Ureter (tissue), 1 donor: ENCODE results near the gene LYRM1. TPM values are rescaled to one million over a fixed set of nuclear protein-coding genes. Genes with fewer than 3 reads are reported as not detected.
"Not testable (repeated sequence)": the region's sequence is repeated elsewhere in the genome, so short reads cannot be mapped to it uniquely, and the experiment has no call there.

Experiments
- DNase-seq: peaks from one replicate; pipeline ENCODE4 v3.0.0-alpha.2; 2020; ENCODE audit warnings: low spot score
- total RNA-seq: library from RNA; stranded (reverse); gene quantifications from one replicate; pipeline ENCODE4 v1.2.4, GENCODE V29; 2023
- donor health status: DM: yes; HTN: yes; CAD: no.

LYRM1 gene
- 40.3 TPM for total RNA-seq

- DNase-seq = peak; percentile 97
Measured at GRCh38 chr16:20900299-20901067, at the start of gene LYRM1, which contains the start of gene DCUN1D3. Gene LYRM1 (plus strand): TSS chr16:20900771. CDS start chr16:20915556, 14,785 bp downstream. Gene DCUN1D3 (minus strand): TSS chr16:20900358. CDS start chr16:20862538, 37,820 bp downstream.

GRCh38 chr16:20850981-20851380 is 49.6 kb upstream of the LYRM1 start:
- DNase-seq = no peak

GRCh38 chr16:20851601-20852000 is 49.0 kb upstream of the LYRM1 start:
- DNase-seq = peak; percentile 87

- DNase-seq = no peak
Measured at GRCh38 chr16:20853143-20853542, 47.4 kb upstream of the LYRM1 start.

- DNase-seq = no peak
Measured at GRCh38 chr16:20853981-20854620, 46.5 kb upstream of the LYRM1 start.

- no peak for DNase-seq
Measured at GRCh38 chr16:20854963-20855362, 45.6 kb upstream of the LYRM1 start.

GRCh38 chr16:20857281-20857680 is 43.3 kb upstream of the LYRM1 start:
- DNase-seq = no peak

- DNase-seq = no peak
Measured at GRCh38 chr16:20859229-20859628, 41.3 kb upstream of the LYRM1 start.

GRCh38 chr16:20859699-20860098 is 40.9 kb upstream of the LYRM1 start:
- DNase-seq = no peak

GRCh38 chr16:20860361-20860760 is 40.2 kb upstream of the LYRM1 start:
- no peak for DNase-seq

GRCh38 chr16:20860995-20861394 is 39.6 kb upstream of the LYRM1 start:
- not testable (repeated sequence) for DNase-seq

- no peak for DNase-seq
Measured at GRCh38 chr16:20862162-20862960, 38.2 kb upstream of the LYRM1 start.

- not testable (repeated sequence) for DNase-seq
Measured at GRCh38 chr16:20864376-20864775, 36.2 kb upstream of the LYRM1 start.

GRCh38 chr16:20865420-20866131 is 35.0 kb upstream of the LYRM1 start:
- DNase-seq = no peak

GRCh38 chr16:20866145-20866772 is 34.3 kb upstream of the LYRM1 start:
- DNase-seq = peak; percentile 60

- no peak for DNase-seq
Measured at GRCh38 chr16:20866801-20867200, 33.8 kb upstream of the LYRM1 start.

- no peak for DNase-seq
Measured at GRCh38 chr16:20867585-20867984, 33.0 kb upstream of the LYRM1 start.

GRCh38 chr16:20868890-20869289 is 31.7 kb upstream of the LYRM1 start:
- DNase-seq = peak; percentile 78

GRCh38 chr16:20870122-20870820 is 30.3 kb upstream of the LYRM1 start:
- DNase-seq = no peak

- DNase-seq = no peak
Measured at GRCh38 chr16:20871258-20871657, 29.3 kb upstream of the LYRM1 start.
